OCI-LY3 (cell line): ENCODE measurements around the gene KCNIP1.

Experiments
- H2AFZ ChIP-seq: fragments of 200-600, 300-600 bp; shearing (Covaris generic); 2 replicates; pipeline ENCODE4 v1.6.0; 2014; ENCODE audit warnings: antibody characterized with exemption, low read depth, low read length
- H3K27ac ChIP-seq: fragments of 200-600, 300-600 bp; sonication (generic); 2 replicates; pipeline ENCODE4 v1.5.1; 2014; ENCODE audit warnings: mild to moderate bottlenecking, low read length, moderate library complexity, mixed read lengths
- H3K27me3 ChIP-seq: fragments of 200-600, 300-600 bp; sonication (generic); 2 replicates; pipeline ENCODE4 v1.6.1; 2014; ENCODE audit warnings: low read depth, low read length, mixed read lengths
- H3K36me3 ChIP-seq: fragments of 200-600, 300-600 bp; sonication (generic); replicated peaks from 2 replicates; pipeline ENCODE3; 2014; ENCODE audit warnings: low read depth, low read length, mixed read lengths
- H3K4me1 ChIP-seq: fragments of 300-600, 200-600 bp; sonication (generic); 2 replicates; pipeline ENCODE4 v1.6.1; 2014; ENCODE audit warnings: low read length, mixed read lengths
- H3K4me2 ChIP-seq: fragments of 200-600, 300-600 bp; sonication (generic); 2 replicates; pipeline ENCODE4 v1.6.1; 2014; ENCODE audit warnings: low read length, mixed read lengths
- H3K4me3 ChIP-seq: fragments of 300-600, 200-600 bp; sonication (generic); 2 replicates; pipeline ENCODE4 v1.5.1; 2014; ENCODE audit warnings: antibody characterized with exemption, mild to moderate bottlenecking, low read length, moderate library complexity
- H3K79me2 ChIP-seq: fragments of 300-600, 200-600 bp; shearing (Covaris generic); 2 replicates; pipeline ENCODE4 v1.6.1; 2014; ENCODE audit warnings: mild to moderate bottlenecking, low read length, mixed read lengths
- H3K9ac ChIP-seq: fragments of 300-600, 200-600 bp; shearing (Covaris generic); 2 replicates; pipeline ENCODE4 v1.6.0; 2014; ENCODE audit warnings: mild to moderate bottlenecking, low read length, moderate library complexity
- H3K9me3 ChIP-seq: fragments of 200-600, 300-600 bp; shearing (Covaris generic); 2 replicates; pipeline ENCODE4 v1.6.1; 2014; ENCODE audit warnings: low read length, mixed read lengths; ENCODE audit not compliant: insufficient read depth
- H4K20me1 ChIP-seq: fragments of 200-600, 300-600 bp; sonication (generic); 2 replicates; pipeline ENCODE4 v1.6.1; 2016; ENCODE audit warnings: low read length, mixed read lengths; ENCODE audit not compliant: insufficient read depth
- CTCF ChIP-seq: fragments of 200-600, 300-600 bp; sonication (generic); IDR thresholded peaks from 2 replicates; pipeline ENCODE4 v1.5.1; 2014; ENCODE audit warnings: antibody characterized with exemption, low read length, low read depth
- EZH2phosphoT487 ChIP-seq: fragments of 200-600 bp; shearing (Covaris generic); IDR thresholded peaks from 2 replicates; pipeline ENCODE4 v1.6.1; 2018; ENCODE audit warnings: antibody characterized with exemption, mixed run types, low read depth

KCNIP1 gene

GRCh38 chr5:170599756-170600155 lies 95.9 kb downstream of the KCNIP1 start:
- H3K4me2 ChIP-seq, result no peak overlapping the region
- H3K27me3 ChIP-seq, result peaks cover 18% of the 10 kb centered on the region
- H3K4me3 ChIP-seq, result no peak overlapping the region
- no peak for TF ChIP-seq EZH2phosphoT487
- no peak for TF ChIP-seq CTCF
- H3K4me1 ChIP-seq, result peaks cover 50% of the 10 kb centered on the region
- no peak overlapping the region for H2AFZ ChIP-seq
- H3K36me3 ChIP-seq, result no peaks in the 10 kb centered on the region
- no peaks in the 10 kb centered on the region for H3K79me2 ChIP-seq
- H3K27ac ChIP-seq, result no peak overlapping the region
- H3K9me3 ChIP-seq, result no peaks in the 10 kb centered on the region
- H3K9ac ChIP-seq, result no peak overlapping the region
- no peaks in the 10 kb centered on the region for H4K20me1 ChIP-seq

DNA sequence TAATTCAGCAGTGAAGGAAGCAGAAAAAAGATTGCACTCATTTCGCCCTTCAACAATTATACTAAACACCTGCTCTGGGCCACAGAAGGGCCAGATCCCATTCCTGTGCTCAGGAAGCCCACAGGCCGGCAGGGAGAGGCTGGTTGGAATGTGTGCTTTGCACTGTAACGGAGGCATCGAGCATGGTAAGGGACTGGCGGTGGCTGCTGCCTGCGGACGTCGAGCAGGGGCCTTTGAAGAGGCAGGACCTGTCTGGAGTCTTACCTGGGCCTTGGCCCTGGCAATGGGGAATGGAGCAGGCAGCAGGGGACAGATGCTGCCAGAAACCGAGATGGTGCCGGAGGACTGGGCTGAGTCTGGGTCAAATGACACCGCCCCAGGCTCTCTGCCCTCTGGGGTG lies 97.8 kb downstream of the KCNIP1 start:
- Histone ChIP-seq H3K36me3 (no peaks in the 10 kb centered on the region), H3K9me3 (no peaks in the 10 kb centered on the region), H4K20me1 (no peaks in the 10 kb centered on the region), H3K4me1 (peaks cover 51% of the 10 kb centered on the region), H3K4me2 (no peak overlapping the region), H3K27me3 (0 out of 2 replicates have a peak, but pooled peaks cover 5% of the 10 kb centered on the region), H3K79me2 (no peaks in the 10 kb centered on the region), H2AFZ (no peak overlapping the region), H3K4me3 (no peak overlapping the region), H3K27ac (no peak overlapping the region), H3K9ac (no peak overlapping the region)
- TF ChIP-seq EZH2phosphoT487 (no peak), CTCF (no peak)

GRCh38 chr5:170603109-170603508 lies 99.3 kb downstream of the KCNIP1 start:
- Histone ChIP-seq H3K27me3 (0 out of 2 replicates have a peak, but pooled peaks cover 5% of the 10 kb centered on the region), H2AFZ (no peak overlapping the region), H3K9ac (no peak overlapping the region), H3K27ac (no peak overlapping the region), H3K4me2 (no peak overlapping the region), H3K4me3 (no peak overlapping the region), H4K20me1 (no peaks in the 10 kb centered on the region), H3K79me2 (no peaks in the 10 kb centered on the region), H3K4me1 (peaks cover 38% of the 10 kb centered on the region), H3K36me3 (no peaks in the 10 kb centered on the region), H3K9me3 (no peaks in the 10 kb centered on the region)
- TF ChIP-seq EZH2phosphoT487 (no peak), CTCF (no peak)

DNA sequence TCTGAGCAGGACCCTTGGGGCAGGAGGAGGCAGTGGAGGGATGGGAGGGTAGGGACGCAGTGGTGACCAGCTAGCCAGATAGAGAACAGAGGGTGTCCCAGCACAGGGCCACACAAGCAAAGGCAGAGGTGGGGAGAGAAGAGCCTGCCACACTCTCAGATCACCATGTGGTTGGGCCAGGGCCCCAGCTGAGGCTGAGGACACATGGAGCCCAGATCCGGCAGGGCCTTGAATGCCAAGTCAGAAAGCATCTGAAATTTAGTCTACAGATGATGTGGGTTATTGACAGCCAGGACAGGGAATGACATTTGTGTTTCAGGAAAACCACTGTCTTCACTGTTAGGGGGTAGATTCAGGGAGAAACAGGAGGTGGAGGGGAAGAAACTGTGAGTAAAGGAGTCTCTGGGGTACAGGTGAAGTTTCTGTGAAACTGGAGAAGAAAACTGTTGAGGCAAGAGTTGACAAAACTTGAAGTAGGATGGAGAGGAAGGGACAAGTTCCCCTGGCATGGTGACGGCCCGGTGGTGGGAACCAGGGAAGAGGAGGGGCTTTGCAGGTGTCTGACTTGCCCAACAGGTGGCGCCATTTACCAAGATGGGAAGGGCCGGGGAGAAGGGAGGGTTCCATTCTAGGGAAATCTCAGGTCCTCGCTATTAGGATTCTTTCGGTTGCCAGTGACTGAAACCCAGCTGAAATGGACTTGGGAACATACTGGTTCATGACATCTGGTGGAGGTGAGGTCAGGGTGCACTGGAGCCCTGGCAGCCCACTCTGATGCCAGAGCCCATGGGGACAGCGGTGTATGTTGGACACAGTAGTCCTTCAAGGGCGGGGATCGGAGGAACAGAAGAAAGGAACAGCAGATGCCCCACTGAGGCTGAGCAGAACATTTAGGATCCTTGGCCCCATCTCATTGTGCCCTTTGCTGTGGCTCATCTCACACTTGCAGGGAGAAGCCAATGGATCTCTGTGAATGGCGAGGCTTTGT lies 100.1 kb downstream of the KCNIP1 start:
- H3K4me2 ChIP-seq, result peak overlapping the region; percentile 29
- H3K9me3 ChIP-seq, result no peaks in the 10 kb centered on the region
- peaks cover 34% of the 10 kb centered on the region for H3K4me1 ChIP-seq
- H3K27ac ChIP-seq, result no peak overlapping the region
- no peaks in the 10 kb centered on the region for H4K20me1 ChIP-seq
- TF ChIP-seq CTCF, result peak; percentile 93
- no peak for TF ChIP-seq EZH2phosphoT487
- H3K36me3 ChIP-seq, result no peaks in the 10 kb centered on the region
- no peaks in the 10 kb centered on the region for H3K79me2 ChIP-seq
- no peak overlapping the region for H3K9ac ChIP-seq
- H3K4me3 ChIP-seq, result no peak overlapping the region
- peaks cover 5% of the 10 kb centered on the region; the same call in 1 of the 2 replicates for H3K27me3 ChIP-seq
- H2AFZ ChIP-seq, result peak overlapping the region; percentile 77
